ENCODE results near the gene SELENOF. TPM values are rescaled to one million over a fixed set of nuclear protein-coding genes. Genes with fewer than 3 reads are reported as not detected.
"Not testable (repeated sequence)": the region's sequence is repeated elsewhere in the genome, so short reads cannot be mapped to it uniquely, and the experiment has no call there.

The SELENOF gene
- total RNA-seq, 1 donor from 2014 or later = 187 TPM

- no peak for DNase-seq
Observed at GRCh38 chr1:86915737-86916235, 1.9 kb upstream of the SELENOF start.

- DNase-seq = peak; percentile 71
Observed at GRCh38 chr1:86914998-86915736, 1.2 kb upstream of the SELENOF start.

- DNase-seq = no peak
Observed at GRCh38 chr1:86914601-86914997, 673 bp upstream of the SELENOF start, which contains the start of gene HS2ST1. Gene HS2ST1, plus strand, starts transcription at chr1:86914635.

- peak; percentile 61 for DNase-seq
Observed at GRCh38 chr1:86913399-86913895, 479 bp downstream of the SELENOF start.

- peak; percentile 8 for DNase-seq
Observed at GRCh38 chr1:86912281-86912900, 1.5 kb downstream of the SELENOF start.

- peak; percentile 51 for DNase-seq
Observed at GRCh38 chr1:86906419-86906818, 7.5 kb downstream of the SELENOF start.

GRCh38 chr1:86905875-86906274, 8.1 kb downstream of the SELENOF start:
- no peak for DNase-seq

- not testable (repeated sequence) for DNase-seq
Observed at GRCh38 chr1:86899401-86899800, 14.5 kb downstream of the SELENOF start.

- no peak for DNase-seq
Observed at GRCh38 chr1:86888327-86888726, 25.6 kb downstream of the SELENOF start.

GRCh38 chr1:86887479-86888162, 26.3 kb downstream of the SELENOF start:
- no peak for DNase-seq

- DNase-seq = no peak
Observed at GRCh38 chr1:86875722-86876121, 38.2 kb downstream of the SELENOF start.

- DNase-seq = no peak
Observed at GRCh38 chr1:86872086-86872485, 41.8 kb downstream of the SELENOF start.

GRCh38 chr1:86871001-86871400, 42.9 kb downstream of the SELENOF start:
- DNase-seq = no peak

- DNase-seq = peak; percentile 15
Observed at GRCh38 chr1:86868477-86868876, 45.4 kb downstream of the SELENOF start.

GRCh38 chr1:86867278-86867677, 46.6 kb downstream of the SELENOF start:
- DNase-seq = not testable (repeated sequence)

- no peak for DNase-seq
Observed at GRCh38 chr1:86866665-86867064, 47.3 kb downstream of the SELENOF start.

- no peak for DNase-seq
Observed at GRCh38 chr1:86865973-86866637, 47.8 kb downstream of the SELENOF start.

GRCh38 chr1:86862920-86863319, 51.0 kb downstream of the SELENOF start:
- no peak for DNase-seq

GRCh38 chr1:86861424-86861823, 52.5 kb downstream of the SELENOF start:
- DNase-seq = no peak

- DNase-seq = no peak
Observed at GRCh38 chr1:86860424-86860823, 53.5 kb downstream of the SELENOF start.

GRCh38 chr1:86860020-86860419, 53.9 kb downstream of the SELENOF start:
- no peak for DNase-seq

- no peak for DNase-seq
Observed at GRCh38 chr1:86858524-86859261, 55.2 kb downstream of the SELENOF start.
